K562 (cell line): Measurements from ENCODE around the gene CALM1. TPM values are rescaled to one million over a fixed set of nuclear protein-coding genes. Genes with fewer than 3 reads are reported as not detected.
A peak's percentile ranks its signal among the peaks of the same experiment; 100 is the strongest.

Source experiments
- CBX5 ChIP-seq: IDR thresholded peaks from 2 replicates; pipeline ENCODE4 v1.6.1; 2014; ENCODE audit warnings: low read depth, borderline replicate concordance
- ETS2 ChIP-seq: IDR thresholded peaks from 2 replicates; pipeline ENCODE4 v1.6.1; 2016; ENCODE audit warnings: borderline replicate concordance, missing genetic modification characterization, mild to moderate bottlenecking, moderate library complexity, missing compliant biosample characterization; ENCODE audit not compliant: poor library complexity, severe bottlenecking
- HLTF ChIP-seq: fragments of 450-650 bp; IDR thresholded peaks from 2 replicates; pipeline ENCODE4 v1.6.1; 2016
- HOXB6 ChIP-seq: fragments of 250-450 bp; sonication (Bioruptor Pico); IDR thresholded peaks from 2 replicates; pipeline ENCODE4 v1.5.1; 2022; ENCODE audit warnings: mild to moderate bottlenecking, borderline replicate concordance
- KAT7 ChIP-seq: sonication (generic); formaldehyde crosslinking; IDR thresholded peaks from 2 replicates; pipeline ENCODE4 v1.8.0; 2022; ENCODE audit warnings: missing genetic modification reagents, mild to moderate bottlenecking, borderline replicate concordance
- PHB ChIP-seq: fragments of 250-450 bp; sonication (Bioruptor Pico); IDR thresholded peaks from 2 replicates; pipeline ENCODE4 v1.5.0; 2021
- POLR3A ChIP-seq: IDR thresholded peaks from 2 replicates; pipeline ENCODE4 v1.6.1; 2011; ENCODE audit warnings: borderline replicate concordance, mild to moderate bottlenecking, moderate library complexity; ENCODE audit not compliant: insufficient read length, insufficient read depth; ENCODE audit errors: extremely low read depth
- PPARD ChIP-seq: fragments of 250-450 bp; sonication (Bioruptor Pico); IDR thresholded peaks from 2 replicates; pipeline ENCODE4 v1.8.0; 2022; ENCODE audit warnings: inconsistent platforms, mild to moderate bottlenecking, moderate library complexity
- RAD21 ChIP-seq, 2 experiments: fragments of 250-450 bp in 1 of 2; fragments of 450-650 bp in 1 of 2; sonication (Bioruptor Pico) in 1 of 2; formaldehyde crosslinking in 1 of 2; IDR thresholded peaks in 1 of 2; conservative IDR thresholded peaks in 1 of 2; 2 replicates each; pipeline versions ENCODE4 v1.4.0 to v1.8.0; 2020 to 2022; ENCODE audit warnings: mild to moderate bottlenecking in 2 of 2, moderate library complexity in 1 of 2
- SRF ChIP-seq, 2 experiments: fragments of 250-450, 450-650 bp in 1 of 2; sonication (Bioruptor Pico) in 1 of 2; sonication (generic) in 1 of 2; formaldehyde crosslinking; IDR thresholded peaks; 2 replicates each; pipeline versions ENCODE4 v1.5.0 to v1.5.1; 2020 to 2022; ENCODE audit warnings: mild to moderate bottlenecking in 1 of 2, missing genetic modification reagents in 1 of 2
- TAF1 ChIP-seq: IDR thresholded peaks from 2 replicates; pipeline ENCODE4 v1.6.1; 2011; ENCODE audit warnings: mild to moderate bottlenecking, low read length, moderate library complexity; ENCODE audit not compliant: insufficient read depth, control insufficient read depth, severe bottlenecking; ENCODE audit errors: extremely low read depth
- TEAD4 ChIP-seq, 2 experiments: sonication (generic) in 1 of 2; formaldehyde crosslinking in 1 of 2; IDR thresholded peaks; 2 replicates each; pipeline versions ENCODE4 v1.6.1 to v1.8.0; 2012 to 2022; ENCODE audit warnings: borderline replicate concordance in 1 of 2, inconsistent platforms in 1 of 2, low read length in 1 of 2, mild to moderate bottlenecking in 1 of 2, missing genetic modification reagents in 1 of 2
- ZNF175 ChIP-seq: fragments of 200-800 bp; sonication (Bioruptor generic); IDR thresholded peaks from 2 replicates; pipeline ENCODE4 v1.6.1; 2016; ENCODE audit warnings: low read depth, mild to moderate bottlenecking, missing genetic modification characterization, missing compliant biosample characterization
- ZNF592 ChIP-seq: fragments of 450-650 bp; IDR thresholded peaks from 2 replicates; pipeline ENCODE4 v1.6.1; 2017; ENCODE audit warnings: antibody characterized with exemption, mild to moderate bottlenecking
- ZNF830 ChIP-seq: fragments of 250-450 bp; sonication (Bioruptor Pico); IDR thresholded peaks from 2 replicates; pipeline ENCODE4 v1.5.0; 2021; ENCODE audit warnings: mild to moderate bottlenecking
- polyA plus RNA-seq, 8 experiments: library from polyadenylated mRNA; depleted of rRNA in 4 of 8; stranded (reverse) in 5 of 8; unstranded in 3 of 8; fragments of >200 nt; fragmentation: Nextera tagmentation in 2 of 8; fragmentation: Illumina TruSeq in 1 of 8; extraction: Ambion mirVana in 2 of 8; extraction: Trizol in 1 of 8; gene quantifications; 2 replicates each; pipeline versions ENCODE4 v1.2.1 to v1.2.3, GENCODE V29; 2011 to 2014; ENCODE audit warnings: inconsistent platforms in 1 of 8, missing spikeins in 1 of 8
- total RNA-seq, 7 experiments: library from RNA; depleted of rRNA in 6 of 7; stranded (reverse); fragments of >200 nt in 6 of 7; fragmentation: Illumina TruSeq in 2 of 7; extraction: Trizol in 2 of 7; gene quantifications; 2 replicates each; pipeline versions ENCODE4 v1.2.1 to v1.2.3, GENCODE V29; 2011 to 2021; ENCODE audit warnings: low replicate concordance in 1 of 7
- TF ChIP-seq, protein P1 (sequence below): sonication (generic); formaldehyde crosslinking; IDR thresholded peaks from 2 replicates; pipeline ENCODE4 v1.8.0; 2022; ENCODE audit warnings: mild to moderate bottlenecking, missing genetic modification reagents
- TF ChIP-seq, protein P2 (sequence below): sonication (generic); formaldehyde crosslinking; IDR thresholded peaks from 2 replicates; pipeline ENCODE4 v1.9.0; 2022; ENCODE audit warnings: mild to moderate bottlenecking, missing genetic modification reagents
- TF ChIP-seq, protein P3 (sequence below): fragments of 200-800 bp; sonication (Bioruptor generic); IDR thresholded peaks from 2 replicates; pipeline ENCODE4 v1.6.1; 2017; ENCODE audit warnings: missing genetic modification characterization, missing compliant biosample characterization

CALM1 gene
- total and polyA plus RNA-seq, 9 of the 15 experiments (the other 6 are each of a cell fraction or from before 2014, with no cell fraction given): 48.0 to 269 (median 158) TPM

DNA sequence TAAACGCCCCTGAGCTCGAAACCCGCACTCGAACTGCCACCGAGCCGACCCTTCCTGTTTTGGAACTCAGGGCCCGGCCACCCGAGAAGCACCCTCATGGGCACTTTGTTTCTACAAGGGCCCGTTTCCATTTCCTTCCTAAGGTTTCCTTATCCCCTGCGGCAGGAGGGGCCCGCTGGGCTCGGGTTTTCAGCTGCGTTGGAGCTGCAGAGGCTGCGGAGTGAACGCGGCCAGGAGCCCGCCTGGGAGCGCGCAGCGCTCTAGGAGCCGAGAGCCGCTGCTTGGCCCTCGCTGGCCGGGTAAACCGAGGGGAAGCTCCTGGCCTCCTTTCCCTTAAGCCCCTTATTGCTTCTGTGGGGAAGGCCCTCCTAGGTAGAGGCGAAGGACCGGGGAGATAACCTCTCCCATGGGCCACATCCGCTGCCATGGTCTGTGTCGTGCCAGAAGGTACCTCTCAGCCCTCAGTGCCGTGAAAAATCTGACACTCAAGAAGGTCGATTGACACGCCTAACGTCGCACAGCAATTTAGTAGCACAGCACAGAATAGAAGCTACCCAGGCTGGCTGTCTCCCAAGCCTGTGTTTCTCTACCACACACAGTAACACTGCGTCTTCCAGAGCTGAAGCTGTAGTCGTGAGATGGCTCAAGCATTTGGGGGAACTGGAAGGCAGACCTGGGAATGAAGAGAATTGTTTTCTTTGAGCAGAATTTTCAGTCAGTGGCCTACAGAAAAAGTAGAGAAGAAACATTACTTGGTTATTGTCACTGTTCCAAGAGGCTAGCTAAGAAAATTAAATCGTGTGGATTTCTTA, 12.9 kb upstream of the CALM1 start (continued):
- TF ChIP-seq, protein P1, sequence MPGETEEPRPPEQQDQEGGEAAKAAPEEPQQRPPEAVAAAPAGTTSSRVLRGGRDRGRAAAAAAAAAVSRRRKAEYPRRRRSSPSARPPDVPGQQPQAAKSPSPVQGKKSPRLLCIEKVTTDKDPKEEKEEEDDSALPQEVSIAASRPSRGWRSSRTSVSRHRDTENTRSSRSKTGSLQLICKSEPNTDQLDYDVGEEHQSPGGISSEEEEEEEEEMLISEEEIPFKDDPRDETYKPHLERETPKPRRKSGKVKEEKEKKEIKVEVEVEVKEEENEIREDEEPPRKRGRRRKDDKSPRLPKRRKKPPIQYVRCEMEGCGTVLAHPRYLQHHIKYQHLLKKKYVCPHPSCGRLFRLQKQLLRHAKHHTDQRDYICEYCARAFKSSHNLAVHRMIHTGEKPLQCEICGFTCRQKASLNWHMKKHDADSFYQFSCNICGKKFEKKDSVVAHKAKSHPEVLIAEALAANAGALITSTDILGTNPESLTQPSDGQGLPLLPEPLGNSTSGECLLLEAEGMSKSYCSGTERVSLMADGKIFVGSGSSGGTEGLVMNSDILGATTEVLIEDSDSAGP (CRISPR knock-in tag): no peak
- TF ChIP-seq ETS2 (tag): no peak
- TF ChIP-seq RAD21 (CRISPR knock-in tag; conservative IDR thresholded peaks at IDR 0.05 in 1 of 2, IDR thresholded peaks at IDR 0.05 in 1 of 2): no peak
- no peak for TF ChIP-seq PPARD (CRISPR knock-in tag)
- TF ChIP-seq PHB: no peak
- TF ChIP-seq CBX5: no peak
- TF ChIP-seq, protein P2, sequence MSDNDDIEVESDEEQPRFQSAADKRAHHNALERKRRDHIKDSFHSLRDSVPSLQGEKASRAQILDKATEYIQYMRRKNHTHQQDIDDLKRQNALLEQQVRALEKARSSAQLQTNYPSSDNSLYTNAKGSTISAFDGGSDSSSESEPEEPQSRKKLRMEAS (CRISPR knock-in tag): no peak
- TF ChIP-seq TEAD4 (IDR thresholded peaks at IDR 0.05; ENCODE audit: low read length): no peak
- no peak for TF ChIP-seq TEAD4 (CRISPR knock-in tag; IDR thresholded peaks at IDR 0.05; ENCODE audit: borderline replicate concordance)
- no peak for TF ChIP-seq POLR3A
- no peak for TF ChIP-seq TAF1
- TF ChIP-seq HOXB6 (CRISPR knock-in tag): no peak
- TF ChIP-seq ZNF830 (CRISPR knock-in tag): no peak
- TF ChIP-seq ZNF592: 0 out of 2 replicates have a peak, but pooled peaks have one; percentile 13
- TF ChIP-seq, protein P3, sequence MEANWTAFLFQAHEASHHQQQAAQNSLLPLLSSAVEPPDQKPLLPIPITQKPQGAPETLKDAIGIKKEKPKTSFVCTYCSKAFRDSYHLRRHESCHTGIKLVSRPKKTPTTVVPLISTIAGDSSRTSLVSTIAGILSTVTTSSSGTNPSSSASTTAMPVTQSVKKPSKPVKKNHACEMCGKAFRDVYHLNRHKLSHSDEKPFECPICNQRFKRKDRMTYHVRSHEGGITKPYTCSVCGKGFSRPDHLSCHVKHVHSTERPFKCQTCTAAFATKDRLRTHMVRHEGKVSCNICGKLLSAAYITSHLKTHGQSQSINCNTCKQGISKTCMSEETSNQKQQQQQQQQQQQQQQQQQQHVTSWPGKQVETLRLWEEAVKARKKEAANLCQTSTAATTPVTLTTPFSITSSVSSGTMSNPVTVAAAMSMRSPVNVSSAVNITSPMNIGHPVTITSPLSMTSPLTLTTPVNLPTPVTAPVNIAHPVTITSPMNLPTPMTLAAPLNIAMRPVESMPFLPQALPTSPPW (CRISPR knock-in tag): 0 out of 2 replicates have a peak, but pooled peaks have one; percentile 52
- TF ChIP-seq ZNF175 (CRISPR knock-in tag): peak; percentile 20; the same call in 1 of the 2 replicates
- no peak for TF ChIP-seq KAT7
- no peak for TF ChIP-seq HLTF
- 0 out of 4 replicates have a peak, but pooled peaks of 1 of the 2 experiments have one; percentile 17 for TF ChIP-seq SRF (CRISPR knock-in tag; IDR thresholded peaks at IDR 0.05)
